HG03097 (cell line): ENCODE data around the gene EHMT1.
"Not testable (repeated sequence)": the region's sequence is repeated elsewhere in the genome, so short reads cannot be mapped to it uniquely, and the experiment has no call there.

Experiments used
- ATAC-seq: cut with Tn5 transposase; IDR thresholded peaks from one replicate; pipeline ENCODE4 v1.9.1; 2021; ENCODE audit not compliant: unreplicated experiment, low FRiP score

Gene EHMT1

DNA sequence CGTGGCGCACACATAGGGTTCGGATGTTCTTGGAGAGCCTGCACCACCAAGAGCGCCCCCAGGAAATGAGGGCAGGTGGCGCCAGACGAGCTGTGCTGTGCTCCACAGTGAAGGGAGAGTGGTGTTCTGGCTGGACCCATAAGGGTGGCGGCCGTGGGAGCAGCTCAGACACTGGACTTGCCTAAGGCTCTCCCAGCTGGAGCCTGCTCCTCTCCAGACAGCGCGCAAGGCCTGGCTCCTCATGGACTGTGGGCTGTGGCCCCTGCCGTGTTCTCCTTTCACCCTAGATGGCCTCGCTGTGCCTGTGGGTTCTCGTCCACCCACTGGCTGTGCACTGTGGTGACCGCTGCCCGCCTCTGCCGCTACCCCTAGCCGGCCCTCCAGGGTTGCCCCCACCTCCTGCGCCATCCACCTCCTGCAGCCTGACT, 92.9 kb downstream of the EHMT1 start:
- ATAC-seq, result no peak

DNA sequence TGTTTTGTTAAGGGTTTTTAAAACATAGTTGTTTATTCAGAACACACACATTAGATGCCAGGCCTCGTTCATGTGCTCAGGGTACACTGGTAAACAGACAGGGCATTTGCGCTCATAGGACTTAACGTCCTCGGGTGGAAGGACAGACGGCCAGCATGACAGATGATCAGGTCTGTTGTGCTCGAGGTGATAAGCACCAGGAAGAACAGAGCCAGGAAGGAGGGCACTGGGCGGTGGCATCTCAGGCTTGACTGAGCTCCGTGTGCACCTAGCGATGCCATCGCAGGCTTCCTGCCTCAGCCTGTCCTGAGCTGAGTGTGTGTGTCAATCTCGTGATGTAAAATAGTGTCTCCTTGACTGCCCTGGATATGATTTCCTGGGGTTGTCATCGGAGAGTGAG, 96.5 kb downstream of the EHMT1 start:
- ATAC-seq, result no peak

DNA sequence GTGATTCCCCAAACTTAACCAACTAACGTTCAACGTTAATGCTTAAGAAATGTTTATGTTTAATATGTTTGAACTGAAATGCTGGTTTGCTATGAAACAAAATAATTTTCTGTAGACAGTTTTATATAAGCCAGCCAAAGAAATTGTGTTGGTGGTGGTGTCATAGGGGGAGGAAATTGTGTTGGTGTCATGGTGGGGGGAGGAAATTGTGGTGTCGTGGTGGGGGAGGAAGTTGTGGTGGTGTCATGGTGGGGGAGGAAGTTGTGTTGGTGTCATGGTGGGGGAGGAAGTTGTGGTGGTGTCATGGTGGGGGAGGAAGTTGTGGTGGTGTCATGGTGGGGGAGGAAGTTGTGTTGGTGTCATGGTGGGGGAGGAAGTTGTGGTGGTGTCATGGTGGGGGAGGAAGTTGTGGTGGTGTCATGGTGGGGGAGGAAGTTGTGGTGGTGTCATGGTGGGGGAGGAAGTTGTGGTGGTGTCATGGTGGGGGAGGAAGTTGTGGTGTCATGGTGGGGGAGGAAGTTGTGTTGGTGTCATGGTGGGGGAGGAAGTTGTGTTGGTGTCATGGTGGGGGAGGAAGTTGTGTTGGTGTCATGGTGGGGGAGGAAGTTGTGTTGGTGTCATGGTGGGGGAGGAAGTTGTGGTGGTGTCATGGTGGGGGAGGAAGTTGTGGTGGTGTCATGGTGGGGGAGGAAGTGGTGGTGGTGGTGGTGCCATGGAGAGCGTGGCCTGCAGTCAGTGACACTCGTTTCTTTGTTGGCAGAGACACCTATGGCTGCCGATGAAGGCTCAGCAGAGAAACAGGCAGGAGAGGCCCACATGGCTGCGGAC, 97.3 kb downstream of the EHMT1 start:
- ATAC-seq, result not testable (repeated sequence)

DNA sequence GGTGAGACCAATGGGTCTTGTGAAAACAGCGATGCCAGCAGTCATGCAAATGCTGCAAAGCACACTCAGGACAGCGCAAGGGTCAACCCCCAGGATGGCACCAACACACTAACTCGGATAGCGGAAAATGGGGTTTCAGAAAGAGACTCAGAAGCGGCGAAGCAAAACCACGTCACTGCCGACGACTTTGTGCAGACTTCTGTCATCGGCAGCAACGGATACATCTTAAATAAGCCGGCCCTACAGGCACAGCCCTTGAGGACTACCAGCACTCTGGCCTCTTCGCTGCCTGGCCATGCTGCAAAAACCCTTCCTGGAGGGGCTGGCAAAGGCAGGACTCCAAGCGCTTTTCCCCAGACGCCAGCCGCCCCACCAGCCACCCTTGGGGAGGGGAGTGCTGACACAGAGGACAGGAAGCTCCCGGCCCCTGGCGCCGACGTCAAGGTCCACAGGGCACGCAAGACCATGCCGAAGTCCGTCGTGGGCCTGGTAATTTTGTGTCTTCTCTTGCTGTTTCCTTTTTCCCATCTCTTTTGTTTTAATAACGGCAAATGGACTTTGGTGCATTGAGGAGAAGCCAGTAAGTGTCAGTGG, 98.0 kb downstream of the EHMT1 start:
- ATAC-seq, result no peak

DNA sequence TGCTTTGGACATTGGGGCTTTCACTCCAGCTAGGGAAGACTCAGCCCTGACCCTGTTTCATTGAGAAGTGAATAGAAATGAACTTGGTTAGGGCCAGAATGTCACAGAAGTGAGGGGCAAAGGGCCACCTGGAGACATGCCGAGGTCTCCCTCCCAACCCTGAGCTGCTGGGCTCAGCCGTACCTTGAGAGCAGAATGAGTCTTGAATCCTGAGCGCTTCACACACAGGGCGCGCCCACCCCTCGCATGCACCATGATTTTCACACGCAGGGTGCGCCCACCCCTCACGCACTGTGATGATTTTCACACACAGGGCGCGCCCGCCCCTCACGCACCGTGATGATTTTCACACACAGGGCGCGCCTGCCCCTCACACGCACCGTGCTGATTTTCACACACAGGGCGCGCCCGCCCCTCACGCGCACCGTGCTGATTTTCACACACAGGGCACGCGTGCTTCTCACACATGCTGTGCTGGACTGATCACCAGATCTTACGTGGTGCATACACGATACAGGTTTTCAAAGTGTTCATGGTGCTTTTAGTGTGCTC, 99.0 kb downstream of the EHMT1 start:
- ATAC-seq, result no peak

DNA sequence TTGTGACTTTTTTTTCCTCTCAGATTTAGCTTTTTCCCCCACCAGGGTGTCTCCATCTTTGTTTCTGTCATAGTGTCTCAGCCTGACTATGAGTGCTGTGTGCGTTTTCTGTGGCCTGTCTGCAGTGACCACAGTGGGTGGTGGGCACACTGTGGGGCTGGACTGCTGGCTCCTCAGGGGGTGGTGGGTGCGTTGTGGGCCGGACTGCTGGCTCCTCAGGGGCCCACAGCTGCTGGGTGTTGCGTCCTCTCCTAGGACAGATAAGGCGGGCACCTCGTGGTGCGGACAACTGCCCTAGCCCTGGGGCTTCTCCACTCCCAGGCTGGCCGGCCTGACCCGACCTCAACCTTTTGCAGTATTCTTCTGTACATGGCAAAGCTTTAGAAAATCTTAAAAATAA, 100.4 kb downstream of the EHMT1 start:
- no peak for ATAC-seq

DNA sequence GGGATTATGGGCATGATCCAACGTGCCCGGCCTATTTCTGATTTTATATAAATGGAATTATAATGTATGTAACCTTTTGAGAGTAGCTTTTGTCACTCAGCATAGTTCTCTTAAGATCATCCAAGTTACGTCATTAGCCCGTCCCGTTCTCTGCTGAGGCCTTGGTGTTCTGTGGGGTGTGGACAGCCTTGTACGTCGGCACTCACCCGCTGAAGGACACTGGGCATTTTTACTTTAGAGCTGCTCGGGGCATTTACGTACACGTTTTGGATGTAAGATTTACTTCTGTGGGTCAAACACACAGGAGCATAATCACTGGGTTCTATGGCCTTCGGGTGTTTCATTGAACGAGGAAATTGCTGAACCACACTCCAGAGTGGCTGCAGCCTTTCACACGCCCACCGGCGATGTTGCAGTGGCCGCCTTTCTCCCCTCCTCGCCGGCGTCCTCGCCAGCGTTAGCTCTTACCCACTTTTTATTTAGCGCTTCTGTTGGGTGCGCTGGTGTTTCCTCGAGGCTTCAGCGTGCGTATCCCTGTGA, 101.8 kb downstream of the EHMT1 start:
- ATAC-seq, result no peak

DNA sequence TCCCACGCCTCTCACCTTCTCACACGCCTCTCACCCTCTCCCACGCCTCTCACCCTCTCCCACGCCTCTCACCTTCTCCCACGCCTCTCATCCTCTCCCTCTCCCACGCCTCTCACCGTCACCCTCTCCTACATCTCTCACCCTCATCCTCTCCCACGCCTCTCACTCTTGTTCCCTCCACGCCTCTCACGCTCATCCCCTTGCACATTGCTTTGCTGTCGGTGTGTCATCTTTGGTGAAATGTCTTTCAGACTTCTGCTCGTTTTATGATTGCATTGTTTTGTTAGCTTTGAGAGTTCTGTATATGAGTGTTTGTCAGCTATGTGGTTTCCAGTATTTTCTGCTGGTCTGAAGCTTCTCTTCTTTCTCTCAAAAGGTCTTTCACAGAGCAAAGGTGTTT, 102.7 kb downstream of the EHMT1 start:
- no peak for ATAC-seq

DNA sequence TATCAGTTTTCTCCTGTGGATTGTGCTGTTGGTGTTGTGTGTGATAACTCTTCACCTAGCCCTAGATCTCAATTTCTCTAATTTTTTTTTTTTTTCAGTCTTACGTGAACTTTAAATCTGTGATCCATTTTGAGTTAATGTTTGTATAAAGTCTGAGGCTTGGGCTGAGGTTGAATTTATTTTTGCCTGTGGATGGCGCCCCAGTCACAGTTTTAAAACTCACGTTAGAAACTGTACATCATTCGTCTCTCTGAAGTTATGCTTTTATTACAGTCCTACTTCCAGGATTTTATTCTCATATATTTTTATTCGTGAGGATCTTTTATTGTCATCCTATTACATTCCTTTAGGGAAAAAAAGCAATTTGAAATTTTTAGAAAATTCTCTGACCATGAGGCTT, 103.1 kb downstream of the EHMT1 start:
- ATAC-seq, result no peak

DNA sequence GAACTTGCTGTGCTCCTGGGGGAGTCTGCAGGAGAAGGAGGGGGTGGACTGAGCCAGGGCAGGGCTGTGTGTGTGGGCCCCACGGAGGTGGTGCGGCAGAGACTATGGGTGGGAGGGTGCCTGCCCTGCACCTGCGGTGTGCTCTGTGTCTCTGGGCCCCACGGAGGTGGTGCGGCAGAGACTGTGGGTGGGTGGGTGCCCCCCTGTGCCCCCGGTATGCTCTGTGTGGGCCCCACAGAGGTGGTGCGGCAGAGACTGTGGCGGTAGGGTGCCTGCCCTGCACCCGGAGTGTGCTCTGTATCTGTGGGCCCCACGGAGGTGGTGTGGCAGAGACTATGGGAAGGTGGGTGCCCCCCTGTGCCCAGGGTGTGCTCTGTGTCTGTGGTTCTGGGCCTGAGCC, 103.7 kb downstream of the EHMT1 start:
- no peak for ATAC-seq

DNA sequence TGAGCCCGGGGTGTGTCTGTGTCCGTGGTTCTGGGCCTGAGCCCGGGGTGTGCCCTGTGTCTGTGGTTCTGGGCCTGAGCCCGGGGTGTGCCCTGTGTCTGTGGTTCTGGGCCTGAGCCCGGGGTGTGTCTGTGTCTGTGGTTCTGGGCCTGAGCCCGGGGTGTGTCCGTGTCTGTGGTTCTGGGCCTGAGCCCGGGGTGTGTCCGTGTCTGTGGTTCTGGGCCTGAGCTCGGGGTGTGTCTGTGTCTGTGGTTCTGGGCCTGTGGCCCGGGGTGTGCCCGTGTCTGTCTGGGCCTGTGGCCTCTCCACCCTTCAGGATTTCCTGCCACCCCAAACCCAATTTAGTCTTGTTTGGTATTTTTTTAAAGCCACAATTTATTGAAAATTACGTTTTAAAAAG, 104.6 kb downstream of the EHMT1 start:
- ATAC-seq, result not testable (repeated sequence)

DNA sequence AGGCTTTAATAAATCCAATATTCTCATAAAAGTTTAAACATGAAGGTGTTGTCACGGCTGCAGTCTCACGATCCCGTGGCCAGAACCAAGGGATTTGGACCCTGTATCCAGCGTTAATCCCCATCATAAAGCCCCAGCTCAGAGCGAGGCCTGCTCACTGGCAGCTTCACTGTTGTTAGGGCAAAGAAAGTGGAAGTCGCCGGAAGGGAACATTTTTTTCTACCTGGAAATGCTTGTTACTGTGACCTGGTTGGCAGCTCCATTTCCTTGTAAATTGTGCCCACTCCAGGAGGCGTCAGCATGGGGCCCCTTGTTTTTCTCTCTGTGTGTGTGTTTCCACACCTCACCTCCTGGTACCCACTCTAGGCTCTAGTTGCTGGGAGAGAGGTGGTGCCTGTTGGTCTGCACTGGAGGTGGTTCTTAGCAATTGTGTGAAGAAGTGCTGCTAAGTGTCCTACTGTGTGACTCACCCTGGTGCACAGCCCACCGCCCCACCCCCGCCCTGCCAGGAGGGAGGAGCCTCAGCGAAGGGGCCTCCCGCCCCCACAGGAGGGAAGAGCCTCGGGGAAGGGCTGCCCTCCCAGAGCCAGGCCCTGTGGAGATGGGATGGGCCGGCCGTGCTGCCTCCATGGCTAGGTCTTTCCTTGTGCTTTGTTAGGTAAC, 105.1 kb downstream of the EHMT1 start:
- ATAC-seq, result no peak

DNA sequence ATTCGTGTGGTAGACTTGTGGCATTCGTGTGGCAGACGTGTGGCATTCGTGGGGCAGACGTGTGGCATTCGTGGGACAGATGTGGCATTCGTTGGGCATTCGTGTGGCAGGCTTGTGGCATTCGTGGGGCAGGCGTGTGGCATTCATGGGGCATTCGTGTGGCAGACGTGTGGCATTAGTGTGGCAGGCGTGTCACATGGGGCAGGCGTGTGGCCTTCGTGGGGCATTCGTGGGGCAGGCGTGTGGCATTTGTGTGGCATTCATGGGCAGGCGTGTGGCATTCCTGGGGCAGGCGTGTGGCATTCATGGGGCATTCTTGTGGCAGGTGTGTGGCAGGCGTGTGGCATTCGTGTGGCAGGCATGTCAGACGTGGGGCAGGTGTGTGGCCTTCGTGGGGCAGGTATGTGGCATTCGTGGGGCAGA, 106.0 kb downstream of the EHMT1 start:
- no peak for ATAC-seq

DNA sequence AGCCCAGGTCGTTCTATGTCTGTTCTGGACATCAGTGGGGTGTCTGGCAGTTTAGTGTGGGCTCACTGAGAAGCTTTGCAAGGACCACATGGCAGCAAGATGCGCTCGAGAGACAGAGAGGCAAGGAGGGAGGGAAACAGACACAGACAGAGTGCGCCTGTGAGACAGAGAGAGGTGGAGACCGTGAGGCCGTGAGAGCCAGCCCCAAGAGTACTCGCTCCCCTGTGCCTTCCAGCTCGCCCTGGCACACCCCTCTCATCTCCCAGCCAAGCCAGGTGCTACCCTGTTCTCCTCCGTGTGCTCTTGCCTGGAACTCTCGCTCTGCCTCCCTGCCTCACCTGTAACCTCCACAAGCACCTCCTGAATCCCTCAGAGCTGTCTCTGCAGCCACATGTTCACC, 106.8 kb downstream of the EHMT1 start:
- no peak for ATAC-seq

DNA sequence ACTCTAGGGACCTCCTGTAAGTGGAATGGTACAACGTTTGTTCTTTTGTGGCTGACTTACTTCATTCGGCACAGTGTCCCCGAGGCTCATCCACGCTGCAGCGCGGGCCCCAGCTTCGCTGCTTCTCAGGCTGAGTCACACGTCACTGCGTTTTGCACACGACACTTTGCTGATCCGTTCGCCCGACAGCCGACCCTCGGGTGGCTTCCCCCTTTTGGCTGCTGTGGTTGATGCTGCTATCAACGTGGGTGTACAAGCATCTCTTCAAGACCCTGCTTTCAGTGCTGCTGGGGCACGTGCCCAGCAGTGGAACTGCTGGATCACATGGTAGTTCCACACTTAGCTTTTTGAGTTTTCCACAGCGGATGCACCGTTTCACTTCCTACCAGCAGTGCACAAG, 107.5 kb downstream of the EHMT1 start:
- peak; percentile 50 for ATAC-seq

DNA sequence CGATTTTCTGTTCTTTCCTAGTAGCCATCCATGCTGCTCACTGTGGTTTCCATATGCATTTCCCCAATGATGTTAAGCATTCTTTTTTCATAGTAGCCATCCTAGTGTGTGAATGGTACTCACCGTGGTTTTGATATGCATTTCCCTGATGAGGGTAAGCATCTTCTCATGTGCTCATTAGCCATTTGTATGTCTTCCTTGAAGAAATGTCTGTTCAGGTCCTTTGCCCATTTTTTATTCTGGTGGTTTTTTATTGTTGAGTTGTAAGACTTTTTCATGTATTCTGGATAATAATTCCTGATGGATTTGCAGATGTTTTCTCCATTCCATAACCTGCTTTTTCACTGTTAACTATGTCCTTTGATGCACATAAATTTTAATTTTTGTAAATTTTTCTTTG, 108.0 kb downstream of the EHMT1 start:
- no peak for ATAC-seq

DNA sequence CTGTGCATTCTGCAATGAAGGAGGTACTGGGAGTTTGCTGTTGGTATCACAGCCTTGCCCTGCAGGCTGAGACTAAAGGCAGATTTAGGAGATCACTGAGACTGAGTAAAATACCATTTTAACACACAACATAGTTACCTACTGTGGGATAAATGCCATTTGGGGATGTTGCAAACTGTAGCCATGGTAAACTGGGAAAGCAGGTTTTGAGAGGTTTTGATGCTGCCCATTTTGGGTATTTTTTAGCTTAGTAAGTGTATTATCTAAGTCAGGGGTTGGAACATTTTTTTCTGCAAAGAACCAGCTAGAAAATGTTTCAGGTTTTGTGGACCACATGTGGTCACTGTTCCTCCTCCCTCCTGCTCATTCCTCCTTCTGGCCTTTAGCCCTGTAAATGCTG, 108.9 kb downstream of the EHMT1 start:
- ATAC-seq, result no peak

DNA sequence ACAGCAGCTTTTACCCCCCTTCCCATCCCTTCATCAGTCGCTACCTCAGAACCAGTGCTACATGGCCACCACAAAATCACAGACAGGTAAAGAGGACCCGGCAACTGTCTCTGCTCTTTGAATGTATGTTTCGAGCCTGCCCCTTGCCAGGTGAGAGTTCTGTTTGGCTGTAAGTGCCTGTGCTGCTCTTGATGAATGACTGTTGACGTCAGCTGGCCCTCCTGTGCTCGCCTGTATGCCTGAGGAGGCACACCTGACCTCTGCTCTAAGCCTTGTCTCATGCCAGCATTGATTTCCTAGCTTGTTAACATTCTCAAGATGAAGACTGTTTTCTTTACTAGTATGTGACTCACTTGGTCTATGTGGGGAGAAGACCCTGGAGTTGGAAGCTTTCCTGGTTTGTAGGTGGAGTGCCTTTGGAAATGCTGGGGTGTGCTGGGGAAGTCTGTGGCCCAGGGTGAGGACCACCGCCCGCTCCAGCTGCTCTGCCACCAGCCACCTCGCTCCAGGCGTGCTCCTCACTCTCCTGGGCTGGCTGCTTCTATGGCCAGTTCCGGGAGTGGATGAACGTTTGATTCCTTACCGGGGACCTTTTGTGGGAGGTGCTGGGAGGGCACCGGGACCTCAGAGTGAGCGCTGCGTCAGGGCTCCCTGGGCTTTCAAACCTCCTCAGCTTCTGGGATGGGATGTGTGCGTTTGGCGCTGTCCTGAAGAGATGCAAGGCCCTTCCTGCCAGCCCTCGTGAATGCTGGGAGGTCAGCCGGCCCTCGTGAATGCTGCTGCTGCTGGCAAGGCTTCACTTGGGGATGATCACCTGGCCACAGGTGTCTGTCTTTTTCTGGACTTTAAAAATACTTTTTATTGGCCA, 109.9 kb downstream of the EHMT1 start:
- ATAC-seq, result no peak

DNA sequence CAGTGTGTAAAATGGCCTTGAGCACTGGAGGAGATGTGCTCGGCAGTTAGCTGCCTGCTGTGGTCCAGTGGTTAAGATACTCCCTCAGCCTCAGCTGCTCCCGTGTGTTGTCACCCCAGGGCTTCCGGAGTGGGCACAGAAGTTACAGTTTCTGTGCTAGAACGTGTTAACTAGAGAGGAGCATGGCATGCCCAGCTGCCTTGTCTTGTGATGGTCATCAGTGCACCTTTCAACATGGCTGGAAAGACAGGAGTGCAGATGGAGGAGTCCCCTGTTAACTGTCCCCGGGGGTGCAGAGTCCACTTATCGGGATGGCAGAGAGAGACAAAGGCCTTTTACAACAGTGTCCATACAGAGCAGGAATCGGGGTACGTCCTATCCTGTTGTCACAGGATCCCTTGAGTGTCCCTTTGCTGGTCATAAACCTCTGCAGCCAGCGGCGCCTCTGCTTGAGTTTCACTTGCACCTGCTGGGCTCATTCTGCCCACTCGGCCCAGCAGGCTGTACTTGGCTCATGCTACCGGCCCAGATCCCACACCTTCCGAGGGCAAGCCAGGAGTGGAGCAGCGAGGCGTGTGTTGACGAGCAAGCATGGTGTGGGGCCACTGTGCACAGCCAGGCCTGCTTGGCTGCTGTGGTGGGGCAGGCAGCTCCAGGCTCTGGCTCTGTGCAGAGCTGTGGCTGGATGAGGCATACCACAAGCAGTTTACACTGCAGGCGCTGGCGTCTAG, 112.6 kb downstream of the EHMT1 start:
- no peak for ATAC-seq
